ENCODE measurements around the gene CLCN6. TPM values are rescaled to one million over a fixed set of nuclear protein-coding genes. Genes with fewer than 3 reads are reported as not detected.

The CLCN6 gene
- total and polyA plus RNA-seq, 7 donors = 3.0 to 19.7 (median 16.0) TPM

GRCh38 chr1:11778336-11778735 is 27.7 kb upstream of the CLCN6 start:
- Histone ChIP-seq H3K27me3 (no peaks in the 10 kb centered on the region), H3K36me3 (no peaks in the 10 kb centered on the region), H3K4me3 (no peak overlapping the region), H3K27ac (no peak overlapping the region), H3K9me3 (no peaks in the 10 kb centered on the region), H3K4me1 (no peaks in the 10 kb centered on the region)
- TF ChIP-seq CTCF (IDR thresholded peaks at IDR 0.05) = no peak
- no peak for TF ChIP-seq EP300 (IDR thresholded peaks at IDR 0.05)
- TF ChIP-seq POLR2A (IDR thresholded peaks at IDR 0.05) = no peak
- no peak for TF ChIP-seq POLR2AphosphoS5 (IDR thresholded peaks at IDR 0.05)
- DNase-seq = no peak
- WGBS, 2 donors = 95 to 97% methylated on average over 9 of the region's 9 CpGs
- intact Hi-C loops (cut with DNase I) = no loop called here

- no peaks in the 10 kb centered on the region for H3K27me3 ChIP-seq
- no peaks in the 10 kb centered on the region for H3K9me3 ChIP-seq
- intact Hi-C loops (cut with DNase I) = no loop called here
- H3K27ac ChIP-seq = no peak overlapping the region
- no peak for TF ChIP-seq CTCF (IDR thresholded peaks at IDR 0.05)
- no peak for TF ChIP-seq POLR2AphosphoS5 (IDR thresholded peaks at IDR 0.05)
- no peak for TF ChIP-seq EP300 (IDR thresholded peaks at IDR 0.05)
- no peak for TF ChIP-seq POLR2A (IDR thresholded peaks at IDR 0.05)
- WGBS, 2 donors = 85 to 91% methylated on average over 15 of the region's 15 CpGs
- no peaks in the 10 kb centered on the region for H3K4me1 ChIP-seq
- no peak overlapping the region for H3K4me3 ChIP-seq
- DNase-seq = no peak
- no peaks in the 10 kb centered on the region for H3K36me3 ChIP-seq
These were observed 27.0 kb upstream of the CLCN6 start for GRCh38 chr1:11778844-11779623.

GRCh38 chr1:11779715-11780379 is 26.1 kb upstream of the CLCN6 start:
- Histone ChIP-seq H3K27ac (no peak overlapping the region), H3K27me3 (no peaks in the 10 kb centered on the region), H3K9me3 (no peaks in the 10 kb centered on the region), H3K4me1 (peaks cover 0 to 7% (median 4%) of the 10 kb centered on the region in 4 donors), H3K4me3 (no peak overlapping the region), H3K36me3 (no peaks in the 10 kb centered on the region)
- DNase-seq = no peak
- TF ChIP-seq CTCF (IDR thresholded peaks at IDR 0.05) (no peak), POLR2AphosphoS5 (IDR thresholded peaks at IDR 0.05) (no peak), POLR2A (IDR thresholded peaks at IDR 0.05) (no peak), EP300 (IDR thresholded peaks at IDR 0.05) (no peak)
- 84 to 88% methylated on average over 13 of the region's 13 CpGs for WGBS, 2 donors
- intact Hi-C loops (cut with DNase I) = no loop called here

- peaks cover 0 to 14% (median 11%) of the 10 kb centered on the region in 4 donors for H3K4me1 ChIP-seq
- no peak for TF ChIP-seq CTCF (IDR thresholded peaks at IDR 0.05)
- TF ChIP-seq POLR2A (IDR thresholded peaks at IDR 0.05) = no peak
- no peak for TF ChIP-seq POLR2AphosphoS5 (IDR thresholded peaks at IDR 0.05)
- no peak for TF ChIP-seq EP300 (IDR thresholded peaks at IDR 0.05)
- H3K27ac ChIP-seq = no peak overlapping the region
- no peaks in the 10 kb centered on the region for H3K27me3 ChIP-seq
- H3K4me3 ChIP-seq = no peak overlapping the region
- H3K9me3 ChIP-seq = no peaks in the 10 kb centered on the region
- no peak for DNase-seq
- 79 to 85% methylated on average over 10 of the region's 10 CpGs for WGBS, 2 donors
- no peaks in the 10 kb centered on the region for H3K36me3 ChIP-seq
- intact Hi-C loops (cut with DNase I) = no loop called here
These were observed 25.4 kb upstream of the CLCN6 start for GRCh38 chr1:11780380-11781147.
